Colonic mucosa (tissue), 4 donors: ENCODE measurements around the gene TTF2. TPM values are rescaled to one million over a fixed set of nuclear protein-coding genes. Genes with fewer than 3 reads are reported as not detected.

Experiments
- DNase-seq: peaks from one replicate; pipeline ENCODE4 v3.0.0-alpha.2; 2020
- H3K27ac ChIP-seq: fragments of 200-600 bp; one replicate; pipeline ENCODE4 v1.8.0; 2021
- H3K27me3 ChIP-seq: fragments of 200-600 bp; one replicate; pipeline ENCODE4 v1.8.0; 2021
- H3K36me3 ChIP-seq: fragments of 200-600 bp; one replicate; pipeline ENCODE4 v1.8.0; 2021
- H3K4me1 ChIP-seq: fragments of 200-600 bp; one replicate; pipeline ENCODE4 v1.8.0; 2021; ENCODE audit warnings: mild to moderate bottlenecking
- H3K4me3 ChIP-seq: fragments of 200-600 bp; one replicate; pipeline ENCODE4 v1.8.0; 2021
- H3K9ac ChIP-seq, 2 donors: one replicate each; pipeline ENCODE4 v1.7.0; 2013; ENCODE audit warnings: control low read depth in 2 of 2, low read depth in 2 of 2, low read length in 2 of 2
- H3K9me3 ChIP-seq: fragments of 200-600 bp; one replicate; pipeline ENCODE4 v1.8.0; 2021
- CTCF ChIP-seq: fragments of 200-600 bp; IDR thresholded peaks from one replicate; pipeline ENCODE4 v1.8.0; 2022; ENCODE audit warnings: antibody characterized with exemption, mild to moderate bottlenecking
- intact Hi-C: fragments of 100-400 bp; cut with DNase I; formaldehyde crosslinking; loops from one replicate; pipeline ENCODE4 v1.14.1; 2022
- total RNA-seq, 2 donors: library from RNA; stranded (reverse); fragmentation: NEBNext Ultra II Directional in 1 of 2; extraction: Animal tissue kit (Norgen Biotek cat#: 25700) in 1 of 2; gene quantifications; one replicate each; pipeline ENCODE4 v1.2.1, GENCODE V29; 2021
- donor health status: healthy.
- donor health status: DM: no; HTN: no; CAD: no.
- donor health status: DM: no; HTN: no; CAD: no.

Gene TTF2
- total RNA-seq, 2 donors from 2014 or later = 25.0 to 50.5 TPM

DNA sequence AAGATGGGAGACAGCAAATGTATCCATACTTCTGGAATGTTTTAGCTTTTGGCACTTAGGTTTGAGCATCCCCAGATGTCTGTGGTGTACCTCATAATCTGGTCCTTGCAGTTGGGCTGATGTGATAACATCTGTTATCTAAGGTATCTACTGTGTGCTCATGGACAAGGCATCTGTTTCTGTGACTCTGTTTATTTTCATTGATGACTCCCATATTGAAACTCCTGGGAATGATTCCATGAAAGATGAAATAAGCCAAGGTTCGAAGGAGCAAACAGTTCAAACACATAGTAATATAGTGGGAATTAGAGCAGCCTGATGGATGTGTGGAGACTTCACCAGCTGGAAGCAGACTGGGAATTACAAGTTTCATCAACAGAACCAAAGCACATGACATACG is 82.1 kb downstream of the TTF2 start:
- no peaks in the 10 kb centered on the region for H3K36me3 ChIP-seq
- intact Hi-C loops = no loop called here
- no peaks in the 10 kb centered on the region for H3K27me3 ChIP-seq

DNA sequence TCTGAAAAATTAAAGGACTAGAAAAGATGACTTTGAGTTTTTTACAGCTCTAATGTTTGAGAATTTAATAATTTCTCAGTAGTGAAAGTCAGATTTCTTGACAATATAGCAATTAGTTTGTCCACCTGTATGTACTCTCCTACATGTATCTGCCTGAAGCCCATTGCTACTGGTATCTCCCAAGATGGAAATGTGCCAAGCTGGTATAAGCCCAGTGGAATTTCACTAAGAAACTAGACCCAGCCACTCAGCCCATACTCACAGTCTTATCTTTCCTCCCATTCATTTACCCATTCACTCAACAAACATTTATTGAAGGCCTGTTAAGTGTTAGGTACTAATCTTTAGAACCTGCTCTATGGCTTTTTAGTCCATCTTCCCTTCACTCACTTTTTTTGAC is 83.0 kb downstream of the TTF2 start:
- no peak for TF ChIP-seq CTCF
- intact Hi-C loops = no loop called here

More for the DNA sequence above, 82.1 kb downstream of the TTF2 start:
- H3K9ac ChIP-seq = no peak overlapping the region
- no peaks in the 10 kb centered on the region for H3K9me3 ChIP-seq
- no peak overlapping the region for H3K4me3 ChIP-seq
- no peak overlapping the region for H3K27ac ChIP-seq
- H3K4me1 ChIP-seq = no peaks in the 10 kb centered on the region
- no peak for TF ChIP-seq CTCF
- DNase-seq = no peak

GRCh38 chr1:117143871-117144270 is 83.7 kb downstream of the TTF2 start:
- Histone ChIP-seq H3K9ac (no peak overlapping the region), H3K36me3 (no peaks in the 10 kb centered on the region), H3K27me3 (no peaks in the 10 kb centered on the region), H3K4me3 (no peak overlapping the region), H3K4me1 (no peaks in the 10 kb centered on the region), H3K27ac (no peak overlapping the region), H3K9me3 (no peaks in the 10 kb centered on the region)
- no peak for TF ChIP-seq CTCF
- no peak for DNase-seq
- intact Hi-C loops = no loop called here

More for the DNA sequence above, 83.0 kb downstream of the TTF2 start:
- Histone ChIP-seq H3K36me3 (no peaks in the 10 kb centered on the region), H3K4me1 (no peaks in the 10 kb centered on the region), H3K27me3 (no peaks in the 10 kb centered on the region), H3K27ac (no peak overlapping the region), H3K9me3 (no peaks in the 10 kb centered on the region), H3K9ac (no peak overlapping the region), H3K4me3 (no peak overlapping the region)
- no peak for DNase-seq

DNA sequence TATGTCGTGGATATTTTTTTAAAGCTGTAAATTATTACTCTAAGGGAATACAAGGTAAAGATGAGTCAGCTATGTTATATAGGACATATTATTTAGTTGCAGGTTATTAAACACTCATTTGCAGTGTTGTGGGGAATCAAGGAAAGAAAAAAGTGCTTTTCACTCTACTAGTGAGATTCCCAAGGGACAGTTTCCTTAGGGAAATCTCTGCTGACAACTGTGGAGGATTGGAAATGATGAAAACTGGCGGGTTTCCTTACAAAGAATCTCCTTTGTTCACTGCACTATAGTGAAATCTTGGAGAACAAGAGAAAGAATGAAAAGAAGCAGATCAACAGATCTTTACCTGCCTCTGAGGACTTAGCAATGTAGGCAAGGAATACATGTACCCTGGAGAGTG is 85.9 kb downstream of the TTF2 start:
- Histone ChIP-seq H3K9ac (no peak overlapping the region), H3K4me1 (no peaks in the 10 kb centered on the region), H3K4me3 (no peak overlapping the region), H3K27ac (no peak overlapping the region), H3K27me3 (no peaks in the 10 kb centered on the region), H3K9me3 (no peaks in the 10 kb centered on the region), H3K36me3 (no peaks in the 10 kb centered on the region)
- intact Hi-C loops = no loop called here
- no peak for DNase-seq
- no peak for TF ChIP-seq CTCF

DNA sequence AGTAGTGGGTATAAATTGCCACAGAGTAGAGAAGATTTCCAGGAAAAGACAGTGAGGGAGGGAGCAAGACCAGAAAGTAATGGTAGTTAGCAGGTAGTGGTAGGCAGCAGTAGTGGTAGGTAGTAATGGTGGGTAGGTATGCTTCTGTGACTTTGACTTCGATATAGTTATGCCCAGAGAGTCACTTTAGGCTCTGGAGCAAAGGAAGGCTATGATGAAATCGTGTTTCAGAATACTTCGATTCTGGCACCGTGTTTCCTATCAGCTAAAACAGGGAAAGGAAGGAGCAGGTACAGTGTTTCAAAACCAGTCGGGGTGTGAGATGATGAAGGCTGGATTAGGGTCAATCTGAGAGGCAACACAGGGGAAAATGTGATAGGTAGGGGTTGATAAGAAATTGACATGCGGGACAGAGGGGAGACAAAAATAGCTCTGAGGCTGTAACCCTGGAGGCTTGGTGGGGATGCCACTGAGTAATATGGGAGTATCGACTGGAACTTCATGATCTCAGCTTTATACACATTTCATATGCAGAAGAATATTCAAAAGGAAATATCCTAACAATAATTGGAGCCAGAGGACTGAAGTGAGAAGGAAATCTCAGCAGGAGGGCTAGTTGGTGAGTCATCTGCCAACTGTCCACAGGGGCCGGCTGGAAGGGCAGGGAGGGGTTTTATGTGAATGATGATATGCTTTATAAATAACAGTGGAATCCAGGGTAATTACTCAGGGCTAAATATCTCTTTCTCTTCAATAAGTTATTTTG is 86.6 kb downstream of the TTF2 start:
- Histone ChIP-seq H3K9me3 (no peaks in the 10 kb centered on the region), H3K27ac (no peak overlapping the region), H3K36me3 (no peaks in the 10 kb centered on the region), H3K4me1 (no peaks in the 10 kb centered on the region), H3K9ac (no peak overlapping the region), H3K4me3 (no peak overlapping the region), H3K27me3 (no peaks in the 10 kb centered on the region)
- TF ChIP-seq CTCF = no peak
- DNase-seq = no peak
- intact Hi-C loops = no loop called here
